22Rv1 (cell line): ENCODE measurements around the gene TBC1D32.

Source experiments
- ZFX ChIP-seq: fragments of 450-650 bp; IDR thresholded peaks from 2 replicates; pipeline ENCODE4 v1.6.1; 2017; ENCODE audit warnings: antibody characterized with exemption, borderline replicate concordance
- TF ChIP-seq, protein P1 (sequence below): fragments of 450-650 bp; IDR thresholded peaks from 2 replicates; pipeline ENCODE4 v1.5.1; 2017; ENCODE audit warnings: mild to moderate bottlenecking

DNA sequence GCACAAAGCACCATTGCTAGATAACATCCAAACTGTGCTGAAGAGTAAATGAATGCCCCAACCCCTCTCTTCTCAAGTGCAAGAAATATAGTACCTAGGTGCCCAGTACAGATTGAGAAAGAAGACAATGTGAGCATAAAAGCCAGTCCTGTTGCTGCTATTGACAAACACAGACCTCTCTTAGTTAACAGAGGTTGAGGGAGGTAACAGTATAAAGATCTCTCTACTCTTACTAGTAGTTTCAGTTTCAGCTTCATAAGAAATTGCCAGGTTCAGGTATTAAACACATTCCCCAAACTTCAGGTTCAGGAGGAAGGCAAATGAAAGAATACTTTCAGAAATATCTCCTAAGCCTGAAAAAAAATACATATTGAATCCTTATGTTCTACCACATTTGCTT lies 31.4 kb downstream of the TBC1D32 start:
- TF ChIP-seq, protein P1, sequence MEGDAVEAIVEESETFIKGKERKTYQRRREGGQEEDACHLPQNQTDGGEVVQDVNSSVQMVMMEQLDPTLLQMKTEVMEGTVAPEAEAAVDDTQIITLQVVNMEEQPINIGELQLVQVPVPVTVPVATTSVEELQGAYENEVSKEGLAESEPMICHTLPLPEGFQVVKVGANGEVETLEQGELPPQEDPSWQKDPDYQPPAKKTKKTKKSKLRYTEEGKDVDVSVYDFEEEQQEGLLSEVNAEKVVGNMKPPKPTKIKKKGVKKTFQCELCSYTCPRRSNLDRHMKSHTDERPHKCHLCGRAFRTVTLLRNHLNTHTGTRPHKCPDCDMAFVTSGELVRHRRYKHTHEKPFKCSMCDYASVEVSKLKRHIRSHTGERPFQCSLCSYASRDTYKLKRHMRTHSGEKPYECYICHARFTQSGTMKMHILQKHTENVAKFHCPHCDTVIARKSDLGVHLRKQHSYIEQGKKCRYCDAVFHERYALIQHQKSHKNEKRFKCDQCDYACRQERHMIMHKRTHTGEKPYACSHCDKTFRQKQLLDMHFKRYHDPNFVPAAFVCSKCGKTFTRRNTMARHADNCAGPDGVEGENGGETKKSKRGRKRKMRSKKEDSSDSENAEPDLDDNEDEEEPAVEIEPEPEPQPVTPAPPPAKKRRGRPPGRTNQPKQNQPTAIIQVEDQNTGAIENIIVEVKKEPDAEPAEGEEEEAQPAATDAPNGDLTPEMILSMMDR: no peak
- TF ChIP-seq ZFX: no peak
